ENCODE results near the gene CAD. TPM values are rescaled to one million over a fixed set of nuclear protein-coding genes. Genes with fewer than 3 reads are reported as not detected.
"Not testable (repeated sequence)": the region's sequence is repeated elsewhere in the genome, so short reads cannot be mapped to it uniquely, and the experiment has no call there.

CAD gene
- total RNA-seq, 2 experiments from 2014 or later = 83.7 to 85.1 TPM

DNA sequence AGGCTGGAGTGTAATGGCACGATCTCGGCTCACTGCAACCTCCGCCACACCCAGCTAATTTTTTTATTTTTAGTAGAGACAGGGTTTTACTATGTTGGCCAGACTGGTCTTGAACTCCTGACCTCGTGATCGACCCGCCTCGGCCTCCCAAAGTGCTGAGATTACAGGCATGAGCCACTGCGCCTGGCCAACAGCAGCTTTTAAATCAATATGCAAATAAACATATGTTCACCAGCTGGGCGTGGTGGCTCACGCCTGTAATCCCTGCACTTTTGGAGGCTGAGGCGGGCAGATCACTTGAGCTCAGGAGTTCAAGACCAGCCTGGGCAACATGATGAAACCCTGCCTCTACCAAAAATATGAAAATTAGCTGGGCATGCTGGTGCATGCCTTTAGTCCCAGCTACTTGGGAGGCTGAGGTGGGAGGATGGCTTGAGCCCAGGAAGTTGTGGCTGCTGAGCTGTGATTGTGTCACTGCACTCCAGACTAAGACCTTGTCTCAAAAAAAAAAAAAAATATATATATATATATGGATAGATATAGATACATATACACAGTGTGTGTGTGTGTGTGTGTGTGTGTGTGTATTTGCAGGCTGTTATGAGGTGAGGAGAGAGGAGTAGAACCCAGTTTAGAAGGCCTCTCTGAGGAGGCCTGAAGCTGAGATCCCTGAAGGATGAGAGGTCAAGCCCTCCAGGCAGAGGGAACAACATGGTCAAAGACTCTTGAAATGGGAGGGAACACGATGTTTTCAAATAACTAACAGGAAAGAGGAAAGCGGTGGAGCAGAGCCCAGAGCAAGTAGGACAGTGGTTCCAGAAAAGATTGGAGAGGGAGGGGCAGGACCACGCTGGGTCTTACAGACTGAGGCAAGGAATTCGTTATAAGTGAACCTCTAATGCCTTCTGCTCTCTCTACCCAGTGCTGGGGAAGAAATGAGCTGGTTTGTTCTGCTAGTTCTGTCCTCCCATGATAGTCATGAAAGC is 55.7 kb downstream of the CAD start:
- H3K9me3 Mint-ChIP-seq (ENCODE audit: insufficient read depth); H3K4me1 Mint-ChIP-seq (ENCODE audit: low read depth); H3K27ac Mint-ChIP-seq; DNase-seq; H3K4me3 Mint-ChIP-seq; H3K36me3 Mint-ChIP-seq (ENCODE audit: low read depth); ATAC-seq: not testable (repeated sequence)
- CTCF ChIA-PET = interaction anchor here (1.0 to 4.9 kb wide), 4 partner anchors 8 to 311 kb away, joined by 4 to 44 read pairs (median 6); partner anchors contain the start of gene TRIM54
- peaks cover 15% of the 10 kb centered on the region for H3K27me3 Mint-ChIP-seq (ENCODE audit: low read depth)
- POLR2A ChIA-PET = interaction anchor here (0.6 kb wide), 1 partner anchor 347 kb away, joined by 3 read pairs; no protein-coding TSS in a partner anchor

GRCh38 chr2:27275211-27276150 is 58.3 kb downstream of the CAD start, which contains the start of gene DNAJC5G:
DNAJC5G (plus strand) TSS chr2:27275433; CDS start chr2:27276729, 1,296 bp downstream.
- ATAC-seq = no peak
- no peaks in the 10 kb centered on the region for H3K36me3 Mint-ChIP-seq (ENCODE audit: low read depth)
- H3K27me3 Mint-ChIP-seq (ENCODE audit: low read depth) = peaks cover 14% of the 10 kb centered on the region
- no peaks in the 10 kb centered on the region for H3K9me3 Mint-ChIP-seq (ENCODE audit: insufficient read depth)
- ChIA-PET POLR2A (no interaction called here), CTCF (no interaction called here)
- no peak within 1 kb of the TSS for H3K4me3 Mint-ChIP-seq
- no peak within 1 kb of the TSS for H3K27ac Mint-ChIP-seq
- H3K4me1 Mint-ChIP-seq (ENCODE audit: low read depth) = peaks cover 16% of the 10 kb centered on the region
- no peak for DNase-seq

DNA sequence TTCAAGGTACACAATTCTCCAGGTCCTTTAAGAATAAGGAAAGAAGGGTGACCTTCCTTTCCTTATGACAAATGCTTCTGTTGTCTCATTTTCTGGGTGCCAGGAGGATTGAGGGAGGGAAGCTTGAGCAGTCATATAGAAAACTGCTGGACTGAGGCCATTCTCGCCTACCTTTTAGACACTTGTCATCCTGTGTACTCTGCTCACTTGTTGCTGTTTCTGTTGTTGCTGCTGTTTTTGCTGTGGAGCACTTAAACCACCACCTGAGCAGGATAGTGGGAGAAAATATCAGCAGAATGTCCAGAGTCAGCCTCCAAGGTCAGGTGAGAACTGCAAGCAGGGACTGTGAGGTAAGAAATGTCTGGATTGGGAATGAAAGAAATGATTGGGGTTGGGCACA is 60.8 kb downstream of the CAD start:
- Mint-ChIP-seq H3K27ac (no peak overlapping the region), H3K9me3 (ENCODE audit: insufficient read depth) (no peaks in the 10 kb centered on the region), H3K4me1 (ENCODE audit: low read depth) (peaks cover 8% of the 10 kb centered on the region), H3K36me3 (ENCODE audit: low read depth) (no peaks in the 10 kb centered on the region), H3K27me3 (ENCODE audit: low read depth) (peaks cover 24% of the 10 kb centered on the region), H3K4me3 (no peak overlapping the region)
- no peak for DNase-seq
- no peak for ATAC-seq
- CTCF ChIA-PET = interaction anchor here (1.0 to 7.2 kb wide), 5 partner anchors 13 to 316 kb away, joined by 3 to 74 read pairs (median 26); no protein-coding TSS in a partner anchor
- POLR2A ChIA-PET = no interaction called here

- peaks cover 35% of the 10 kb centered on the region for H3K27me3 Mint-ChIP-seq (ENCODE audit: low read depth)
- ATAC-seq (no peak), DNase-seq (no peak)
- POLR2A ChIA-PET = no interaction called here
- no peak overlapping the region for H3K27ac Mint-ChIP-seq
- no peak overlapping the region for H3K4me3 Mint-ChIP-seq
- H3K36me3 Mint-ChIP-seq (ENCODE audit: low read depth) = no peaks in the 10 kb centered on the region
- H3K4me1 Mint-ChIP-seq (ENCODE audit: low read depth) = peaks cover 6% of the 10 kb centered on the region
- CTCF ChIA-PET = interaction anchor here (0.9 to 7.2 kb wide), 18 partner anchors 9 to 435 kb away, joined by 3 to 90 read pairs (median 10); partner anchors contain the start of genes MAPRE3, MPV17, PREB and SLC30A3
- H3K9me3 Mint-ChIP-seq (ENCODE audit: insufficient read depth) = no peaks in the 10 kb centered on the region
These were observed 63.7 kb downstream of the CAD start for GRCh38 chr2:27280826-27281225.

DNA sequence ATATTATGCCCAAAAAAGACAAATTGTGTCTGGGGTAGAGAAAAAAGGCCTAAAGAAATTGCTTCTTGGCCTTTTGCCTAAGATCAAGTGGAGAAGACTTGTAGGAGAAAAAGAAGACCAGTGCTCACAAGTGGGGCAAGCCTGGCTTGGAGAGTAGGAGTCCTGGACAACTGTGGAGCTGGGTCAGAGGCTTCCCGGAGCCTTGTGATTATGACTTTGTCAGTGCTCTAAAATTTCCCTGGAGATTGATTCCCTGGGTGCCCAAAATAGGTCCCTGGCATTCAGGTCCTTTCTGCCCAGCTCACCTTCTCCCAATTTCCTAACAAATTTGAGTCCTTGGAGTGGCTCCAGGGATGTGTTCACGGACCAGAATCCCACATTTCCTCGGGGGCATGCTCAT is 64.3 kb downstream of the CAD start:
- H3K4me1 Mint-ChIP-seq (ENCODE audit: low read depth) = peaks cover 6% of the 10 kb centered on the region
- H3K27me3 Mint-ChIP-seq (ENCODE audit: low read depth) = peaks cover 40% of the 10 kb centered on the region
- no peak overlapping the region for H3K4me3 Mint-ChIP-seq
- no peaks in the 10 kb centered on the region for H3K9me3 Mint-ChIP-seq (ENCODE audit: insufficient read depth)
- DNase-seq = no peak
- ChIA-PET POLR2A (no interaction called here), CTCF (interaction anchor here (0.9 to 7.2 kb wide), 12 partner anchors 9 to 435 kb away, joined by 3 to 90 read pairs (median 18); partner anchors contain the start of genes MAPRE3, PREB and SLC30A3)
- H3K27ac Mint-ChIP-seq = no peak overlapping the region
- no peaks in the 10 kb centered on the region for H3K36me3 Mint-ChIP-seq (ENCODE audit: low read depth)
- no peak for ATAC-seq

DNA sequence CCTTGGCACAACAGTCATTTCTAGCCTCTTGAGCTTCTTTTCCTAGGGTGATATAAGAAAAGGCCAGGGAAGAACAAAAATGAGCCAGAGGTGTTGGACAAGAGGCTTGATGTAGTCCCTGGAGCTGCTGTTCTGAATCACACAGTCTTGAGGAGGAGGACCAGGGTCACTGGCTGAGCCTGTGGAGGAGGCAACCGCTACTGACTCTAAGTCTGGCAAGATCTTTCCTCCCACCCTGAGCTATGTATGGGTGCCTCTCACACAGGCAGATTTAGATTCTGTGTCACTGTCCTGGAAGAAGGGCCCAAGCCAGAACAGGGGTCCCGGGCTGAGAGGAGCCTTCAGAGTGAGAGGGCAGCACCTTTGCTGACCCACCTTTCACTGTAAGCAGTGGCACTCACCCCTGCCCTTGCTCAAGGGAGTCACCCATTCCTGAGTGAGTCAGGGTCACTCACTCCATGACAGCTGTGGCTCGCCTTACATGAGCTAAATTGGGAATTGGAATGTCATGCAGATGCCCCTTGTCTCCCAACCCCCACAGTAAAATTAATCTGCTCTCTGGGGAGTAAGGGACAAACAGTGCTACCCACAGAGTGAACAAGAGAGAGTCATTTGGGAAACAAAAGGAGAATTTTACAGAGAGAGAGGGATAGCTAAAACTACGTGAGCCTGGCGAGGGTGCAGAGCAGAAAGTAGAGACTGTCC is 64.8 kb downstream of the CAD start, which contains the start of gene TRIM54:
Gene TRIM54, plus strand, starts transcription at position 575 of the 705 bp plus-strand sequence. CDS start 303 bp downstream, outside the sequence.
- DNase-seq (no peak), ATAC-seq (no peak)
- Mint-ChIP-seq H3K4me3 (no peak within 1 kb of the TSS), H3K27me3 (ENCODE audit: low read depth) (peaks cover 45% of the 10 kb centered on the region), H3K4me1 (ENCODE audit: low read depth) (peaks cover 6% of the 10 kb centered on the region), H3K27ac (no peak within 1 kb of the TSS), H3K36me3 (ENCODE audit: low read depth) (no peaks in the 10 kb centered on the region), H3K9me3 (ENCODE audit: insufficient read depth) (no peaks in the 10 kb centered on the region)
- ChIA-PET POLR2A (interaction anchor here (0.6 kb wide), 1 partner anchor 112 kb away, joined by 4 read pairs; no protein-coding TSS in a partner anchor), CTCF (interaction anchor here (0.9 to 7.2 kb wide), 11 partner anchors 9 to 320 kb away, joined by 3 to 90 read pairs (median 24); partner anchors contain the start of genes MAPRE3, PREB and SLC30A3)

DNA sequence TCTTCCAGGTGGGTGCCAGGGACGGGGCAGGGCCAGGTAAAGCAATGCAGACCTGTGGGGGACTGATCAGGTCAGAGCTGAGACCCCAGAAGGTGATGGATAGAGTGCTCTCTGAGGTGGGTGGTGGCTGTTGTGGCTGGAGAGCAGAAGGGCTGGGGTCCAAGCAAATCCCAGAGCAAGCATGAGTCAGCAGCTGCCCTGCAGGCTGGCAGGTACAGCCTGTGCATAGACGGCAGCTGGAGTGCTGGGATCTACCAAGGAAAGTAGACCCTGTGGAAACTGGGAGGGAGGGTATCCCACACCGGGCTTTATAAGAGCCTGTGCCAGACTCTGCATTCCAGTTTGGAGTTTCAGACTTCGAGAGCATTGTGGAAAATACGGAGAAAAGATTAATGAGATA is 65.7 kb downstream of the CAD start:
- ChIA-PET POLR2A (interaction anchor here (0.6 kb wide), 1 partner anchor 113 kb away, joined by 4 read pairs; no protein-coding TSS in a partner anchor), CTCF (interaction anchor here (2.5 to 7.2 kb wide), 8 partner anchors 8 to 321 kb away, joined by 10 to 90 read pairs (median 52); partner anchors contain the start of gene SLC30A3)
- H3K9me3 Mint-ChIP-seq (ENCODE audit: insufficient read depth) = no peaks in the 10 kb centered on the region
- ATAC-seq (no peak), DNase-seq (no peak)
- no peak overlapping the region for H3K27ac Mint-ChIP-seq
- no peak overlapping the region for H3K4me3 Mint-ChIP-seq
- H3K4me1 Mint-ChIP-seq (ENCODE audit: low read depth) = peaks cover 6% of the 10 kb centered on the region
- no peaks in the 10 kb centered on the region for H3K36me3 Mint-ChIP-seq (ENCODE audit: low read depth)
- H3K27me3 Mint-ChIP-seq (ENCODE audit: low read depth) = peaks cover 44% of the 10 kb centered on the region

DNA sequence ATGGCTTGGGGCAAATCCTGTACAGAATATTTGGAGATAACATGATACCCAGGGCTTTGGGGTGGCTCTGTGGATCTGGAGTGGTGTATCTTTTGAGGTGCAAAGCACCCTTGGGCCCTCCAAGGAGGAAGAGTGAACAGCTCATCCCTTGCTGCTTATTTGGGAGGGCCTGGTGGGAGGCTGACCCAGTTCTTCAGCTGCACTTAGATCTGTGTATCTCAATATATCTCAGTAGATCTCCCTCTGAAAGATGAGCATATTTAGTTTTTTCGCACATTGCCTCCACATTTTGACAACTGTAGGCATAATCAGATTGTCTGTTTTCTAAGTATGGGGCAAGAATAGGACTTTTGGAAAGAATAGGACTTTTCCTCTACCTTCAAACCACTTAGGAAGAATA is 67.8 kb downstream of the CAD start:
- Mint-ChIP-seq H3K27ac (no peak overlapping the region), H3K27me3 (ENCODE audit: low read depth) (peaks cover 46% of the 10 kb centered on the region), H3K36me3 (ENCODE audit: low read depth) (no peaks in the 10 kb centered on the region), H3K9me3 (ENCODE audit: insufficient read depth) (no peaks in the 10 kb centered on the region), H3K4me1 (ENCODE audit: low read depth) (peaks cover under 1% of the 10 kb centered on the region), H3K4me3 (no peak overlapping the region)
- POLR2A ChIA-PET = no interaction called here
- DNase-seq = no peak
- CTCF ChIA-PET = interaction anchor here (7.2 kb wide), 1 partner anchor 17 kb away, joined by 74 read pairs; no protein-coding TSS in a partner anchor
- ATAC-seq = no peak

GRCh38 chr2:27285481-27285880 is 68.3 kb downstream of the CAD start:
- ChIA-PET POLR2A (no interaction called here), CTCF (interaction anchor here (7.2 kb wide), 1 partner anchor 17 kb away, joined by 74 read pairs; no protein-coding TSS in a partner anchor)
- H3K27ac Mint-ChIP-seq = no peak overlapping the region
- no peak for ATAC-seq
- DNase-seq = no peak
- H3K9me3 Mint-ChIP-seq (ENCODE audit: insufficient read depth) = no peaks in the 10 kb centered on the region
- H3K4me3 Mint-ChIP-seq = no peak overlapping the region
- no peaks in the 10 kb centered on the region for H3K36me3 Mint-ChIP-seq (ENCODE audit: low read depth)
- H3K27me3 Mint-ChIP-seq (ENCODE audit: low read depth) = peaks cover 46% of the 10 kb centered on the region
- no peaks in the 10 kb centered on the region for H3K4me1 Mint-ChIP-seq (ENCODE audit: low read depth)

GRCh38 chr2:27288610-27289009 is 71.4 kb downstream of the CAD start:
- ATAC-seq = no peak
- Mint-ChIP-seq H3K4me1 (ENCODE audit: low read depth) (peaks cover 2% of the 10 kb centered on the region), H3K27me3 (ENCODE audit: low read depth) (peaks cover 49% of the 10 kb centered on the region), H3K9me3 (ENCODE audit: insufficient read depth) (no peaks in the 10 kb centered on the region), H3K4me3 (no peak overlapping the region), H3K36me3 (ENCODE audit: low read depth) (no peaks in the 10 kb centered on the region), H3K27ac (no peak overlapping the region)
- no peak for DNase-seq
- ChIA-PET CTCF (interaction anchor here (0.7 to 7.3 kb wide), 4 partner anchors 8 to 23 kb away, joined by 3 to 61 read pairs (median 16); partner anchors contain the start of gene TRIM54), POLR2A (no interaction called here)

Measured in activated CD8-positive, alpha-beta T cell treated with anti-CD3 and anti-CD28 coated beads, Interleukin-2, amount 10 ng/mL, durations not matched to agents 7 days and 5 days (primary cell).